LHCN-M2 (cell line): ENCODE measurements around the gene CD80. TPM values are rescaled to one million over a fixed set of nuclear protein-coding genes. Genes with fewer than 3 reads are reported as not detected.
"Not testable (repeated sequence)": the region's sequence is repeated elsewhere in the genome, so short reads cannot be mapped to it uniquely, and the experiment has no call there.

Experiments used
- DNase-seq: peaks from one replicate; pipeline ENCODE4 v3.0.0-alpha.2; 2012; ENCODE audit warnings: low read depth
- polyA plus RNA-seq: library from polyadenylated mRNA; unstranded; fragments of >200 nt; gene quantifications from one replicate; pipeline ENCODE4 v1.2.1, GENCODE V29; 2012; ENCODE audit warnings: missing spikeins
- total RNA-seq: library from RNA; depleted of rRNA; stranded (reverse); fragments of >200 nt; gene quantifications from 2 replicates; pipeline ENCODE4 v1.2.3, GENCODE V29; 2014; rRNA removed

Gene CD80, protein sequence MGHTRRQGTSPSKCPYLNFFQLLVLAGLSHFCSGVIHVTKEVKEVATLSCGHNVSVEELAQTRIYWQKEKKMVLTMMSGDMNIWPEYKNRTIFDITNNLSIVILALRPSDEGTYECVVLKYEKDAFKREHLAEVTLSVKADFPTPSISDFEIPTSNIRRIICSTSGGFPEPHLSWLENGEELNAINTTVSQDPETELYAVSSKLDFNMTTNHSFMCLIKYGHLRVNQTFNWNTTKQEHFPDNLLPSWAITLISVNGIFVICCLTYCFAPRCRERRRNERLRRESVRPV
- total RNA-seq = not detected in 2 replicates
- polyA plus RNA-seq = not detected

- peak; percentile 45 for DNase-seq
Observed at GRCh38 chr3:119559441-119559963, at the start of gene CD80. CD80 (minus strand) TSS chr3:119559614; CDS start chr3:119557728, 1,886 bp downstream.

- DNase-seq = no peak
Observed at GRCh38 chr3:119608405-119609000, 49.1 kb upstream of the CD80 start.

- peak; percentile 73 for DNase-seq
Observed at GRCh38 chr3:119604878-119605277, 45.5 kb upstream of the CD80 start.

GRCh38 chr3:119602676-119603075 lies 43.3 kb upstream of the CD80 start:
- no peak for DNase-seq

DNA sequence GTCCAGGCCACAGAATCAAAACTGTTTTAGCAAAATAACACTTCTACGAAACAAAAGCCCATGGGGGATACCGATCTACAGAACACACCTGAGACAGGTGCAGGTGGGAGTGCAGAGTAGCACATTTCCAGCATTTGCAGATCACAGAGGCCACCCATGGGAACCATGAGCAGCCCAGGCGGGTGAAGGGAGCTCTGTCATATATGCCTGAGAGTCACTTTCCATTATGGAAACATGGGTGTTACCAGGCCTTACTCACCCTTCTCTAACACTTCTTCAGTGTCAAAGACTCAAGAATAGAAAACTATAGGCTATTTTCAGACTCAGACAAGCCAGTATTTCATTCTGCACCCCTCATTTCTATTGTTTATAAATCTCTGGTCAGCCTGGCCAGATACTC lies 41.7 kb upstream of the CD80 start:
- DNase-seq = no peak

DNA sequence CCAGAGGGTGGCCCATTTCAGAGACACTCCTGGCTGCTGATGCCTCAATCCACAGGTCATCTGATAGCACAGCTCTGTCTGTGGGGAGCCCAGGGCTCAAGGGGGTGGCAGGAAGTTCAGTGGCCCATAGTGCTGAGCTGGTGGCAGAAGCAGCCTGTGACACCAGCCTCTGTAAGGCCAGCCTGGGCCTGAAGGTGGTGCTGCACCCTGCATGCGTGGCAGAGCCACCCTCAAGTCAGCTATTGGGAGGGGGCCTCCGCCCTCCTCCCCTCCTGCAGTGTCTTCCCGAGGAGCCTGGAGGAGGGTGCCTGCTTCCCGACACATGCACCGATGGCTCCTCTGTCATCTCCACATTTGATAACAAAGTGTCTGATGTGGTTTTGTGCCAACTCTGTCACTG lies 41.3 kb upstream of the CD80 start:
- peak; percentile 14 for DNase-seq

DNA sequence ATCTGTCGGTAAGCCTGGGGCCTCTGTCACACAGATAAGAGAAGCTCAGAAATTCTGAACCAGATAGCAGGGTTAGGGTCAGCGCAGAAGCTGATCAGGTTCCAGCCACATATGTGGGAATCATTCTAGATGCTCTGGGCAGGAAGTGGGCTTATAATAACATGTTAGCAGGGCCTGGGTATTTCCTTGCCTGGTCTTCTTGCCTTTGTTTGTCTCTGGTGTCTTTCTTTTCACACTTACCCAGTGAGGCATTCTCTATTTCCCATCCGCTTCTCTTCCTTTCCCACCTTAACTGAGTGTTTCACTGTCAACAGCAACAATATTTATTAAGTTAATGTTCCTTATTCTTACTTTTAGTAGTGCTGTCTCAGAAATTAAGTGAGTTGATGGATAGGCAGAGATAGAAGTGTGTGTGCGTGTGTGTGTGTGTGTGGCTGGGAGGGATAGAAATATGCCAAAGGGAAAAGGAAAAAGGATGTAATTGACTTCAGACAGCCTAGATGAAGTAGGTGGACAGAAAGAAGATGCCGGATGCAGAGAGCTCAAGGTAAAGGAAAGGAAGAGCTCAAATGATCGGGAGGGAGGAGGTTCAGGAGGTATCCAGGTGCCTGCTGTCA lies 40.3 kb upstream of the CD80 start:
- no peak for DNase-seq

GRCh38 chr3:119598410-119599098 lies 39.1 kb upstream of the CD80 start:
- no peak for DNase-seq

GRCh38 chr3:119597548-119598288 lies 38.3 kb upstream of the CD80 start, which contains the start of gene PLA1A:
PLA1A (plus strand) TSS chr3:119597885; CDS start chr3:119597914, 29 bp downstream.
- DNase-seq = no peak

DNA sequence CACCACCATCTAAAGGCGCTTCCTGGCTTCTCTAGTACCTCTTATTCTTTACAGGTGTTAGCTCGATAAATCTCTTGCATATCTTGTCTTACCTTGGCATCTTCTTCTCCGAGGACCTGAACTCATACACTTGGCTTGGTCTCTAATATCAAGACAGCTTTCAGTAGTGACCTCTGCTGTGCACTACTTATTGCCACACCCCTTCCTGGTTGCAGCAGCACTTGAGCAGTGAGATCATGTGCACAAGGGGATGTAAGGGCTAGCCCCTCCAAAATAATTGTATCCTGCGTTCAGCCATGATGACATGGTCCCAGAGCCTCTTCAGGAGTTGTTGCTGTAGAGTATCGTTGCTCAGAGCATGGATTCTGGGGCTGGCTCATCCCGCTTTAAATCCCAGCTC lies 37.0 kb upstream of the CD80 start:
- DNase-seq = peak; percentile 15

GRCh38 chr3:119595639-119596334 lies 36.4 kb upstream of the CD80 start:
- DNase-seq = peak; percentile 98

- DNase-seq = not testable (repeated sequence)
Observed at GRCh38 chr3:119594929-119595328, 35.5 kb upstream of the CD80 start.

DNA sequence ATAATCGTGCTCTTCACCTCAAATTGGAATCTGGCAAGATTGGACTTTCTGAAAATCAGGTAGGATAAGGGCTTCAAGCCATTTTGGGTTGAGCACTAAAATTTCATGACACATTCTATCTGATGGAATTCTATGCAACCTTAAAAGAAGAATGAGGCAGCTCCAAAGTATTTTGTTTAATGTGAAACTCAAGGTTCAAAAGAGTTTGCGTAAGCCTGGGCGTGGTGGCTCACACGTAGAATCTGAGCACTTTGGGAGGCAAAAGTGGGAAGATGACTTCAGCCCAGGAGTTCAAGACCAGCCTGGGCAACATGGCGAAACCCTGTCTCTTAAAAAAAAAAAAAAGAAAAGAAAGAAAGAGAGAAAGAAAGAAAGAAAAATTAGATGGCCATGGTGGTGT lies 34.7 kb upstream of the CD80 start:
- no peak for DNase-seq

DNA sequence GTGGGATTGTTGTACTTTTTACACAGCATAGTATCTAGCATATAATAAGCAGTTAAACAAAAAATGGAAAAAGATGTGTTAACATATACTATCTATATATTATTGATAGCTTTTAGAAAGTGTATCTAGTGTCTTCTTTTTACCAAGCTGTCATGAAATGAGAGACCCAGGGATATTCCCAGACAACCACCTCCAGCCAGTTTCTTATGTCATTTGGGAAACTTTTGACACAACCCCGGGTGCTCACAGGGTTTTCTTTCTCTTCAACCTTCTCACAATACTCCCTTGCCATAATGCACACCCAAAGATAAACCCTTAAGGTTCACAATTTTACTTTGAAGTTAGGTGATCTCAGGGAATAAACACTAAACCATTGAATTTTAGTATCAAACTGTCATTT lies 33.4 kb upstream of the CD80 start:
- DNase-seq = no peak

GRCh38 chr3:119590706-119591105 lies 31.3 kb upstream of the CD80 start:
- no peak for DNase-seq

GRCh38 chr3:119589102-119589773 lies 29.8 kb upstream of the CD80 start:
- DNase-seq = no peak

- no peak for DNase-seq
Observed at GRCh38 chr3:119588112-119588511, 28.7 kb upstream of the CD80 start.

- no peak for DNase-seq
Observed at GRCh38 chr3:119586733-119587172, 27.3 kb upstream of the CD80 start.

DNA sequence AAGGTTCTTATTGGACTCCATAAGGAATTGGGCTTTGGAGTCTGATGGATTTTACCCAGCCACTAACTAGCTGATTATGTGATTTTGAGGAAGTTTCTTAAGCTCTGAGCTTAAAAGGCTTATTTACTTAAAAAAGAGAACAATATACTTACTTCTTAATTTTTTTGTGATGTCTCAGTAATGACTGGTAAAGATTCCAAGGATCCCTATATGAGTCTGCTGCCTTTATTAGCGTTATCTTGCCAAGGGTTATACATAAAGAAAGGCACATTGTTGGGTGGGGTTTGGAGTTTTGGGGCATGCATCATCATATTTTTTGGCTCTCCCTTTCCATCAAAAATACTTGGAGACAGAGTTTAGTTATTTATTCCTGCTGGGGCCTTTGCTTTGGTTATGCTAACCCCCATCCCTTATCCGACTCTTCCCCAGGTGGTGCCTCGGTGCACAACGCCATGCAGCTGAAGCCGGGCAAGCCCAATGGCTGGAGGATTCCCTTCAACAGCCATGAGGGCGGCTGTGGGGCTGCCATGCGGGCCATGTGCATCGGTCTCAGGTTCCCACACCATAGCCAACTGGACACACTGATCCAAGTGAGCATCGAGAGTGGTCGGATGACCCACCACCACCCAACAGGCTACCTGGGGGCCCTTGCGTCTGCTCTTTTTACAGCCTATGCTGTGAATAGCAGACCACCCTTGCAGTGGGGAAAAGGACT lies 26.6 kb upstream of the CD80 start:
- no peak for DNase-seq
